HEK293 (cell line): ENCODE data around the gene EPHB3.
"Not testable (repeated sequence)": the region's sequence is repeated elsewhere in the genome, so short reads cannot be mapped to it uniquely, and the experiment has no call there.

ENCODE experiments used
- CTCF ChIA-PET: fragments of 350-600 bp; formaldehyde crosslinking; extraction: SDS; loops from one replicate; lab custom pipeline; 2021; ENCODE audit warnings: antibody characterized with exemption; lab: Yijun Ruan, JAX
- POLR2A ChIA-PET: fragments of 300-600 bp; formaldehyde crosslinking; extraction: SDS; loops from one replicate; lab custom pipeline; 2020; ENCODE audit warnings: antibody characterized with exemption, inconsistent platforms; lab: Yijun Ruan, JAX
- H3K27ac ChIP-seq: fragments of 200-500 bp; sonication (Bioruptor generic); 2 replicates; pipeline ENCODE4 v1.5.1; 2014; ENCODE audit warnings: low read depth, low read length, control low read depth, inconsistent platforms; ENCODE audit errors: extremely low read depth
- H3K36me3 ChIP-seq, 2 experiments: fragments of 200-500 bp in 1 of 2; sonication (Bioruptor generic) in 1 of 2; 1 replicate in 1 of 2; 2 replicates in 1 of 2; pipeline ENCODE4 v1.5.1; 2014 to 2017; ENCODE audit warnings: inconsistent platforms in 2 of 2, low read length in 2 of 2; ENCODE audit not compliant: control insufficient read depth in 2 of 2, insufficient read depth in 1 of 2
- H3K4me1 ChIP-seq: fragments of 200-500 bp; sonication (Bioruptor generic); 2 replicates; pipeline ENCODE4 v1.5.1; 2014; ENCODE audit warnings: mild to moderate bottlenecking, low read length, inconsistent platforms; ENCODE audit not compliant: control insufficient read depth, insufficient read depth
- H3K4me3 ChIP-seq: 2 replicates; pipeline ENCODE4 v1.5.1; 2011; ENCODE audit warnings: low read depth, mild to moderate bottlenecking, control low read depth, low read length, moderate library complexity
- H3K9me3 ChIP-seq: fragments of 200-500 bp; sonication (Bioruptor generic); 2 replicates; pipeline ENCODE4 v1.5.1; 2014; ENCODE audit warnings: low read depth, low read length, inconsistent platforms; ENCODE audit not compliant: control insufficient read depth, insufficient read depth
- EGR2 ChIP-seq: fragments of 450-650 bp; formaldehyde crosslinking; IDR thresholded peaks from 2 replicates; pipeline ENCODE4 v1.5.1; 2016; ENCODE audit warnings: low read depth, missing biosample characterization, missing genetic modification characterization
- IKZF3 ChIP-seq: fragments of 450-650 bp; IDR thresholded peaks from 2 replicates; pipeline ENCODE4 v1.5.0; 2018; ENCODE audit warnings: missing biosample characterization, mild to moderate bottlenecking, missing genetic modification characterization, moderate library complexity
- KLF16 ChIP-seq: fragments of 450-650 bp; formaldehyde crosslinking; IDR thresholded peaks from 2 replicates; pipeline ENCODE4 v1.5.1; 2017; ENCODE audit warnings: missing biosample characterization, missing genetic modification characterization
- SP3 ChIP-seq: fragments of 450-650 bp; formaldehyde crosslinking; IDR thresholded peaks from 2 replicates; pipeline ENCODE4 v1.5.1; 2016; ENCODE audit warnings: missing biosample characterization, missing genetic modification characterization
- TCF7L2 ChIP-seq: IDR thresholded peaks from 2 replicates; pipeline ENCODE4 v1.6.1; 2011; ENCODE audit warnings: low read depth, mild to moderate bottlenecking, inconsistent platforms, low read length, moderate library complexity, borderline replicate concordance
- ZBTB7A ChIP-seq: fragments of 450-650 bp; formaldehyde crosslinking; IDR thresholded peaks from 2 replicates; pipeline ENCODE4 v1.5.1; 2016; ENCODE audit warnings: low read depth, missing biosample characterization, missing genetic modification characterization
- ZFHX2 ChIP-seq: fragments of 450-650 bp; formaldehyde crosslinking; conservative IDR thresholded peaks from 2 replicates; pipeline ENCODE4 v1.5.1; 2016; ENCODE audit warnings: missing biosample characterization, missing genetic modification characterization
- ZFP3 ChIP-seq: fragments of 450-650 bp; formaldehyde crosslinking; IDR thresholded peaks from 2 replicates; pipeline ENCODE4 v1.5.1; 2016; ENCODE audit warnings: low read depth, missing biosample characterization, missing genetic modification characterization
- ZNF121 ChIP-seq: fragments of 450-650 bp; formaldehyde crosslinking; IDR thresholded peaks from 2 replicates; pipeline ENCODE4 v1.5.1; 2016; ENCODE audit warnings: missing biosample characterization, missing genetic modification characterization
- ZNF133 ChIP-seq: fragments of 450-650 bp; formaldehyde crosslinking; IDR thresholded peaks from 2 replicates; pipeline ENCODE4 v1.5.1; 2016; ENCODE audit warnings: missing biosample characterization, missing genetic modification characterization
- ZNF169 ChIP-seq: fragments of 450-650 bp; formaldehyde crosslinking; IDR thresholded peaks from 2 replicates; pipeline ENCODE4 v1.5.1; 2016; ENCODE audit warnings: missing biosample characterization, missing genetic modification characterization
- ZNF221 ChIP-seq: fragments of 450-650 bp; formaldehyde crosslinking; IDR thresholded peaks from 2 replicates; pipeline ENCODE4 v1.5.1; 2017; ENCODE audit warnings: missing biosample characterization, missing genetic modification characterization, borderline replicate concordance
- ZNF302 ChIP-seq: fragments of 450-650 bp; formaldehyde crosslinking; IDR thresholded peaks from 2 replicates; pipeline ENCODE4 v1.5.1; 2016; ENCODE audit warnings: missing biosample characterization, missing genetic modification characterization, low read depth
- ZNF335 ChIP-seq: fragments of 450-650 bp; formaldehyde crosslinking; conservative IDR thresholded peaks from 2 replicates; pipeline ENCODE4 v1.5.1; 2016; ENCODE audit warnings: missing biosample characterization, missing genetic modification characterization
- ZNF48 ChIP-seq: fragments of 450-650 bp; formaldehyde crosslinking; IDR thresholded peaks from 2 replicates; pipeline ENCODE4 v1.5.1; 2016; ENCODE audit warnings: missing biosample characterization, missing genetic modification characterization
- ZNF558 ChIP-seq: fragments of 450-650 bp; formaldehyde crosslinking; IDR thresholded peaks from 2 replicates; pipeline ENCODE4 v1.5.1; 2016; ENCODE audit warnings: missing biosample characterization, missing genetic modification characterization
- ZNF658 ChIP-seq: fragments of 450-650 bp; formaldehyde crosslinking; IDR thresholded peaks from 2 replicates; pipeline ENCODE4; 2016; ENCODE audit warnings: missing biosample characterization, missing genetic modification characterization
- TF ChIP-seq, protein P1 (sequence below): fragments of 450-650 bp; formaldehyde crosslinking; IDR thresholded peaks from 2 replicates; pipeline ENCODE4 v1.5.1; 2016; ENCODE audit warnings: missing biosample characterization, missing genetic modification characterization, low read depth
- TF ChIP-seq, protein P2 (sequence below): fragments of 450-650 bp; formaldehyde crosslinking; IDR thresholded peaks from 2 replicates; pipeline ENCODE4 v1.5.1; 2016; ENCODE audit warnings: missing biosample characterization, missing genetic modification characterization, low read depth

Gene EPHB3

DNA sequence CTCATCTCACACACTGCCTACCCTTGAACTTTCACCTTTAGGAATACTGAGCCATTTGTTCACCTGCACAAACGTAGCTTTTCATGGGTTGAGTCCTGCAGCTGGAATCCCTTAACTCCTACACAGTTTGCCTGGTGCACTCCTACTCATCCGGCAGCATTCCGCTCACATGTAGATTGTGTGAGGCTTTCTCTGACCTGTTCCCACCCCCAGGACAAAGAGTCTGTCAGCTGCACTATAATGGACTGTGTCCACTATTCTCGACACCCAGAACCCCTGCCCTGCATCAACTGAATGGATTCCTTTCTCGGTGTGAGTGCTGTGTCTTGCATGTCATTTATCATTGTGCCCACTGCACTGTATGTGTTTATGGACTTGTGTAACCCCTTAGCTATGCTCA lies 54.9 kb downstream of the EPHB3 start:
- Histone ChIP-seq H3K4me3 (no peak overlapping the region), H3K4me1 (no peaks in the 10 kb centered on the region), H3K27ac (no peak overlapping the region), H3K9me3 (no peaks in the 10 kb centered on the region), H3K36me3 (no peaks in the 10 kb centered on the region)
- TF ChIP-seq ZNF558 (no peak), ZNF221 (tag by site-specific recombination) (no peak), SP3 (tag by site-specific recombination) (no peak), EGR2 (tag by site-specific recombination) (peak; percentile 69), IKZF3 (no peak), ZFHX2 (tag by site-specific recombination) (peak; percentile 69), ZNF335 (no peak), ZFP3 (tag by site-specific recombination) (0 out of 2 replicates have a peak, but pooled peaks have one; percentile 25)
- TF ChIP-seq, protein P1, sequence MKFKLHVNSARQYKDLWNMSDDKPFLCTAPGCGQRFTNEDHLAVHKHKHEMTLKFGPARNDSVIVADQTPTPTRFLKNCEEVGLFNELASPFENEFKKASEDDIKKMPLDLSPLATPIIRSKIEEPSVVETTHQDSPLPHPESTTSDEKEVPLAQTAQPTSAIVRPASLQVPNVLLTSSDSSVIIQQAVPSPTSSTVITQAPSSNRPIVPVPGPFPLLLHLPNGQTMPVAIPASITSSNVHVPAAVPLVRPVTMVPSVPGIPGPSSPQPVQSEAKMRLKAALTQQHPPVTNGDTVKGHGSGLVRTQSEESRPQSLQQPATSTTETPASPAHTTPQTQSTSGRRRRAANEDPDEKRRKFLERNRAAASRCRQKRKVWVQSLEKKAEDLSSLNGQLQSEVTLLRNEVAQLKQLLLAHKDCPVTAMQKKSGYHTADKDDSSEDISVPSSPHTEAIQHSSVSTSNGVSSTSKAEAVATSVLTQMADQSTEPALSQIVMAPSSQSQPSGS (tag by site-specific recombination): no peak
- CTCF ChIA-PET: no interaction called here
- POLR2A ChIA-PET: no interaction called here

DNA sequence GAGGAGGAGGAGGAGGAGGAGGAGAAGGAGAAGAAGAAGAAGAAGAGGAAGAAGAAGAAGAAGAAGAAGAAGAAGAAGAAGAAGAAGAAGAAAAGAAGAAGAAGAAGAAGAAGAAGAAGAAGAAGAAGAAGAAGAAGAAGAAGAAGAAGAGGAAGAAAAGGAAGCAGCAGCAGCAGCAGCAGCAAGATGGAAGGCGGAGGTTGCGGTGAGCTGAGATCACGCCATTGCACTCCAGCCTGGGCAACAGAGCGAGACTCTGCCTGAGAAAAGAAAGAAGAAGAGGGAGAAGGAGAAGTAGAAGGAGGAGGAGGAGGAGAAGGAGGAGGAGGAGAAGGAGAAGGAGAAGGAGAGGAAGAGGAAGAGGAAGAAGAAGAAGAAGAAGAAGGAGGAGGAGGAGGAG lies 55.7 kb downstream of the EPHB3 start:
- H3K27ac ChIP-seq, CTCF ChIA-PET, H3K9me3 ChIP-seq, H3K4me3 ChIP-seq, H3K36me3 ChIP-seq, POLR2A ChIA-PET, H3K4me1 ChIP-seq: not testable (repeated sequence)

DNA sequence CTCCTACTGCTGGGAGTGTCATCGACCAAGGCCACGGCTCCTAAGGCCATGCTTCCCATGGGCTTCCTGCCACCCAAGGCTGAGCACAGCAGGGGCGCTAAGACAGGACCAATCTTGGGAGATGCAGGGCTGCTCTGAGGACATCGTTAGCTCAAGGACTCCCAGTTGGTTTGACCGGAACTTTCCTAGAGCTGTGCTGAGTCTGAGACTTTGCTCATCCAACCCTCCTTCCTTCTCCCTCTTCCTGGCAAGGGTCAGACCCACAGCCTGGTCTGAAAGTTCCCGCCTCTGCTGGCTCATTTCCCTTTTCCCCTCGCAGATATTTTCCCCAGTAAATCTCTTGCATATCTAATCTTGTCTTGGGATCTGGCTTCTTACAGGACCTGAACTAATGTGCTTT lies 57.2 kb downstream of the EPHB3 start:
- ChIA-PET POLR2A (no interaction called here), CTCF (no interaction called here)
- no peak overlapping the region for H3K4me3 ChIP-seq
- no peaks in the 10 kb centered on the region for H3K9me3 ChIP-seq
- H3K4me1 ChIP-seq: no peaks in the 10 kb centered on the region
- no peak for TF ChIP-seq ZNF121
- no peak for TF ChIP-seq TCF7L2
- TF ChIP-seq ZNF133 (tag by site-specific recombination): no peak
- no peak for TF ChIP-seq KLF16 (tag by site-specific recombination)
- no peak for TF ChIP-seq ZBTB7A (tag by site-specific recombination)
- no peak for TF ChIP-seq ZNF48 (tag by site-specific recombination)
- TF ChIP-seq, protein P2, sequence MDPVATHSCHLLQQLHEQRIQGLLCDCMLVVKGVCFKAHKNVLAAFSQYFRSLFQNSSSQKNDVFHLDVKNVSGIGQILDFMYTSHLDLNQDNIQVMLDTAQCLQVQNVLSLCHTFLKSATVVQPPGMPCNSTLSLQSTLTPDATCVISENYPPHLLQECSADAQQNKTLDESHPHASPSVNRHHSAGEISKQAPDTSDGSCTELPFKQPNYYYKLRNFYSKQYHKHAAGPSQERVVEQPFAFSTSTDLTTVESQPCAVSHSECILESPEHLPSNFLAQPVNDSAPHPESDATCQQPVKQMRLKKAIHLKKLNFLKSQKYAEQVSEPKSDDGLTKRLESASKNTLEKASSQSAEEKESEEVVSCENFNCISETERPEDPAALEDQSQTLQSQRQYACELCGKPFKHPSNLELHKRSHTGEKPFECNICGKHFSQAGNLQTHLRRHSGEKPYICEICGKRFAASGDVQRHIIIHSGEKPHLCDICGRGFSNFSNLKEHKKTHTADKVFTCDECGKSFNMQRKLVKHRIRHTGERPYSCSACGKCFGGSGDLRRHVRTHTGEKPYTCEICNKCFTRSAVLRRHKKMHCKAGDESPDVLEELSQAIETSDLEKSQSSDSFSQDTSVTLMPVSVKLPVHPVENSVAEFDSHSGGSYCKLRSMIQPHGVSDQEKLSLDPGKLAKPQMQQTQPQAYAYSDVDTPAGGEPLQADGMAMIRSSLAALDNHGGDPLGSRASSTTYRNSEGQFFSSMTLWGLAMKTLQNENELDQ (tag by site-specific recombination): no peak
- no peak for TF ChIP-seq ZNF169
- TF ChIP-seq ZNF302 (tag by site-specific recombination): no peak
- no peak for TF ChIP-seq ZNF658 (tag by site-specific recombination)
- no peaks in the 10 kb centered on the region for H3K36me3 ChIP-seq
- no peak overlapping the region for H3K27ac ChIP-seq
